PC-9 (cell line): Measurements from ENCODE around the gene LYZL6. TPM values are rescaled to one million over a fixed set of nuclear protein-coding genes. Genes with fewer than 3 reads are reported as not detected.

Experiments
- BruUV-seq: library from RNA; stranded (reverse); fragments of 400-500 nt; replicated peaks from 2 replicates; lab custom pipeline; 2021; lab: Mats Ljungman, UMichigan
- CTCF ChIA-PET: fragments of 300-600 bp; sonication (Branson Sonifier 250); formaldehyde crosslinking; loops from one replicate; lab custom pipeline; 2022; ENCODE audit warnings: antibody characterized with exemption; lab: Charles Lee
- POLR2A ChIA-PET: fragments of 300-600 bp; sonication (Branson Sonifier 250); formaldehyde crosslinking; loops from one replicate; lab custom pipeline; 2022; ENCODE audit warnings: antibody characterized with exemption; ENCODE audit not compliant: unreplicated experiment; lab: Charles Lee
- DNase-seq, 2 experiments: peaks; one replicate each; pipeline versions ENCODE4 v3.0.0 to v3.0.0-alpha.2; 2015 to 2022; ENCODE audit warnings: mixed read lengths in 1 of 2
- H2AFZ ChIP-seq: fragments of 200-600 bp; sonication (generic); 2 replicates; pipeline ENCODE4 v1.8.1; 2017; ENCODE audit warnings: antibody characterized with exemption
- H3F3A ChIP-seq: fragments of 200-600 bp; sonication (generic); 2 replicates; pipeline ENCODE4 v1.8.1; 2017; ENCODE audit warnings: antibody characterized with exemption, mild to moderate bottlenecking, low read depth; ENCODE audit not compliant: insufficient read depth
- H3K27ac ChIP-seq: fragments of 200-600 bp; sonication (generic); 2 replicates; pipeline ENCODE4 v1.6.1; 2016; ENCODE audit warnings: mixed run types
- H3K27me3 ChIP-seq: fragments of 200-600 bp; sonication (generic); 2 replicates; pipeline ENCODE4 v1.6.1; 2016; ENCODE audit warnings: low read depth, mixed run types; ENCODE audit not compliant: insufficient read depth
- H3K36me3 ChIP-seq: fragments of 200-600 bp; sonication (generic); 2 replicates; pipeline ENCODE4 v1.6.1; 2016; ENCODE audit warnings: low read depth, mixed run types
- H3K4me1 ChIP-seq: fragments of 200-600 bp; sonication (generic); replicated peaks from 2 replicates; pipeline ENCODE4 v1.6.1; 2016; ENCODE audit warnings: mixed run types; ENCODE audit not compliant: insufficient read depth
- H3K4me2 ChIP-seq: fragments of 200-600 bp; sonication (generic); 2 replicates; pipeline ENCODE4 v1.6.1; 2017; ENCODE audit warnings: mixed run types
- H3K4me3 ChIP-seq: fragments of 200-600 bp; sonication (generic); 2 replicates; pipeline ENCODE4 v1.6.1; 2016; ENCODE audit warnings: mixed run types
- H3K79me2 ChIP-seq: fragments of 200-600 bp; sonication (generic); 2 replicates; pipeline ENCODE4 v1.6.1; 2017; ENCODE audit warnings: low read depth, mixed run types
- H3K9me2 ChIP-seq: fragments of 200-600 bp; sonication (generic); 2 replicates; pipeline ENCODE4 v1.8.1; 2017; ENCODE audit warnings: mild to moderate bottlenecking; ENCODE audit not compliant: insufficient read depth
- H3K9me3 ChIP-seq: fragments of 200-600 bp; sonication (generic); 2 replicates; pipeline ENCODE4 v1.8.1; 2016; ENCODE audit warnings: low read depth; ENCODE audit not compliant: insufficient read depth
- H4K20me1 ChIP-seq: fragments of 200-600 bp; sonication (generic); 2 replicates; pipeline ENCODE4 v1.8.1; 2017; ENCODE audit not compliant: insufficient read depth
- EZH2 ChIP-seq: fragments of 200-600 bp; sonication (generic); IDR thresholded peaks from 2 replicates; pipeline ENCODE4 v1.8.0; 2017; ENCODE audit warnings: antibody characterized with exemption, low read depth
- intact Hi-C: fragments of 100-400 bp; cut with micrococcal nuclease; formaldehyde crosslinking; loops from one replicate; pipeline ENCODE4 v1.10.0; 2022; ENCODE audit not compliant: unreplicated experiment
- total RNA-seq: library from RNA; stranded (reverse); gene quantifications from 2 replicates; pipeline ENCODE4 v1.2.3, GENCODE V29; 2021
- TF ChIP-seq, protein P1 (sequence below): fragments of 200-600 bp; sonication (generic); conservative IDR thresholded peaks from 2 replicates; pipeline ENCODE4 v1.6.1; 2017; ENCODE audit warnings: mixed run types, antibody characterized with exemption, mild to moderate bottlenecking, moderate library complexity

The LYZL6 gene
- total RNA-seq, 1 experiment from 2014 or later = not detected

DNA sequence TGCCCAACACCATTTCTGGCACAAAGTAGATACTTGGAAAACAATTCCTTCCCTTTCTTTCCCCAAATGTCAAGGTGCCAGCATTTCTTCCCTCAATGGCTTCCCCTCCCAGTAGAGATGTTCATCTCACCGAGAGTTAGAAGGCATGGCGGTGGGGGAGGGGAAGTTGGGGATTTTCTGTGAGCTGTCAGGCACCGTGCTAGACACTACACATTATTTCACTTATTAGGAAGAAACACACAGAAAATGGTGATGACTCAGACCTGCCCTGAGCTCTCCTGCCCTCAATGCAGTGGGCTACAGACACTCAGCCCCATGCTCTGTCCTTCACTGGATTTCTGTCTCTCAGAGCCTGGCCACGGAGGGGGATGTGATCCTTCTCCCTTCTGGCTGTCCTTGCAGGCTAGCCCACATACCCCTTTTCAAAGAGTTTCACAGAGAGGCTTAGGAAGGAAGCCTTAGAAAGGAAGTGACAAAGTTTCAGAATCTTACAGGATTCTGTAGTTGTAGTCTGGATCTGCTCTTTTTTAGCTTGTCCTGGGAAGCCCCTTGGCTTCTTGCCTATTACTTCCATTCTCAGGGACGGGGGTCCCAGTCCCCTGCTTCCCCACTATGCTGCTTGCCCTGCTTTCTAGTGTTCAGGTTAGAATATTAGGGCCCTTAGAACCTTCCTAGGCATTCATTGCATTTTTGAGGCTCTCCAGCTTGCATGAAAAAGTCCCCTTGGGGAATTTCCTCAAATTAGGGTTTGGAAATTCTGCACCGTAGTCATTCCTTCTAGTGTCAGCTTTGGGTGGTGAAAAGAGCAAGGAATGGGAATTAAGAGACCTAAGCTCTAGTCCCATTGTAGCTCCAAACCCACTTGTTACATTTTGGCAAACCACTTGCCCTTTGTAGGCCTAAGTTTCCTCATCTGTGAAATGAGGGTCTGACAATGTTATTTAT is 51.1 kb downstream of the LYZL6 start:
- Histone ChIP-seq H3K4me3 (no peak overlapping the region), H3K27me3 (no peaks in the 10 kb centered on the region), H2AFZ (no peak overlapping the region), H3K36me3 (no peaks in the 10 kb centered on the region), H4K20me1 (no peaks in the 10 kb centered on the region), H3F3A (no peaks in the 10 kb centered on the region), H3K27ac (no peak overlapping the region), H3K79me2 (no peaks in the 10 kb centered on the region), H3K9me2 (no peaks in the 10 kb centered on the region), H3K9me3 (no peaks in the 10 kb centered on the region), H3K4me2 (no peak overlapping the region), H3K4me1 (no peaks in the 10 kb centered on the region)
- intact Hi-C loops = no loop called here
- CTCF ChIA-PET = interaction anchor here (0.7 kb wide), 1 partner anchor 180 kb away, joined by 3 read pairs; no protein-coding TSS in a partner anchor
- POLR2A ChIA-PET = no interaction called here
- TF ChIP-seq, protein P1, sequence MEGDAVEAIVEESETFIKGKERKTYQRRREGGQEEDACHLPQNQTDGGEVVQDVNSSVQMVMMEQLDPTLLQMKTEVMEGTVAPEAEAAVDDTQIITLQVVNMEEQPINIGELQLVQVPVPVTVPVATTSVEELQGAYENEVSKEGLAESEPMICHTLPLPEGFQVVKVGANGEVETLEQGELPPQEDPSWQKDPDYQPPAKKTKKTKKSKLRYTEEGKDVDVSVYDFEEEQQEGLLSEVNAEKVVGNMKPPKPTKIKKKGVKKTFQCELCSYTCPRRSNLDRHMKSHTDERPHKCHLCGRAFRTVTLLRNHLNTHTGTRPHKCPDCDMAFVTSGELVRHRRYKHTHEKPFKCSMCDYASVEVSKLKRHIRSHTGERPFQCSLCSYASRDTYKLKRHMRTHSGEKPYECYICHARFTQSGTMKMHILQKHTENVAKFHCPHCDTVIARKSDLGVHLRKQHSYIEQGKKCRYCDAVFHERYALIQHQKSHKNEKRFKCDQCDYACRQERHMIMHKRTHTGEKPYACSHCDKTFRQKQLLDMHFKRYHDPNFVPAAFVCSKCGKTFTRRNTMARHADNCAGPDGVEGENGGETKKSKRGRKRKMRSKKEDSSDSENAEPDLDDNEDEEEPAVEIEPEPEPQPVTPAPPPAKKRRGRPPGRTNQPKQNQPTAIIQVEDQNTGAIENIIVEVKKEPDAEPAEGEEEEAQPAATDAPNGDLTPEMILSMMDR = no peak
- no peak for TF ChIP-seq EZH2
- no peak for DNase-seq
- BruUV-seq = no TSS peak

- Histone ChIP-seq H3K4me1 (no peaks in the 10 kb centered on the region), H3F3A (no peaks in the 10 kb centered on the region), H3K27ac (no peak overlapping the region), H2AFZ (no peak overlapping the region), H3K9me3 (no peaks in the 10 kb centered on the region), H3K36me3 (no peaks in the 10 kb centered on the region), H3K9me2 (no peaks in the 10 kb centered on the region), H3K79me2 (no peaks in the 10 kb centered on the region), H3K4me3 (no peak overlapping the region), H4K20me1 (no peaks in the 10 kb centered on the region), H3K4me2 (no peak overlapping the region), H3K27me3 (no peaks in the 10 kb centered on the region)
- no TSS peak for BruUV-seq
- ChIA-PET POLR2A (interaction anchor here (0.6 kb wide), 2 partner anchors 42 to 1178 kb away, joined by 4 to 6 read pairs; no protein-coding TSS in a partner anchor), CTCF (no interaction called here)
- TF ChIP-seq, protein P1 = no peak
- no peak for TF ChIP-seq EZH2
- intact Hi-C loops = no loop called here
- DNase-seq = no peak
Measured at GRCh38 chr17:35891269-35891668, 52.2 kb downstream of the LYZL6 start.

- Histone ChIP-seq H3K9me2 (no peaks in the 10 kb centered on the region), H3K27ac (no peak overlapping the region), H3K4me2 (no peak overlapping the region), H3K4me1 (no peaks in the 10 kb centered on the region), H3K27me3 (no peaks in the 10 kb centered on the region), H4K20me1 (no peaks in the 10 kb centered on the region), H2AFZ (no peak overlapping the region), H3F3A (no peaks in the 10 kb centered on the region), H3K36me3 (no peaks in the 10 kb centered on the region), H3K4me3 (no peak overlapping the region), H3K79me2 (no peaks in the 10 kb centered on the region), H3K9me3 (no peaks in the 10 kb centered on the region)
- no peak for TF ChIP-seq EZH2
- TF ChIP-seq, protein P1 = no peak
- DNase-seq = no peak
- CTCF ChIA-PET = no interaction called here
- POLR2A ChIA-PET = interaction anchor here (0.6 kb wide), 2 partner anchors 43 to 1177 kb away, joined by 4 to 6 read pairs; no protein-coding TSS in a partner anchor
- intact Hi-C loops = no loop called here
- no TSS peak for BruUV-seq
Measured at GRCh38 chr17:35890774-35891155, 52.7 kb downstream of the LYZL6 start.
